B cell (primary cell): ENCODE measurements around the gene GRXCR2. TPM values are rescaled to one million over a fixed set of nuclear protein-coding genes. Genes with fewer than 3 reads are reported as not detected.

Experiments used
- ATAC-seq: fragments of 200-7000 bp; cut with Tn5 transposase; one replicate; pipeline ENCODE4 v1.10.0; 2021; ENCODE audit warnings: low read depth, mild to moderate bottlenecking, moderate number of reproducible peaks, moderate library complexity
- CTCF ChIA-PET: fragments of 350-600 bp; sonication (Branson Sonifier 250); formaldehyde crosslinking; loops from one replicate; lab custom pipeline; 2021; ENCODE audit warnings: antibody characterized with exemption, inconsistent platforms; lab: Charles Lee
- POLR2A ChIA-PET: fragments of 350-600 bp; sonication (Branson Sonifier 250); formaldehyde crosslinking; loops from one replicate; lab custom pipeline; 2021; ENCODE audit warnings: antibody characterized with exemption; lab: Charles Lee
- DNase-seq: peaks from one replicate; pipeline ENCODE4 v3.0.0; 2013
- H2AFZ ChIP-seq: 2 replicates; pipeline ENCODE4 v1.6.1; 2012; ENCODE audit warnings: mild to moderate bottlenecking, low read depth, low read length; ENCODE audit not compliant: insufficient read depth, poor library complexity, severe bottlenecking
- H3K27ac ChIP-seq, 2 donors: 1 replicate in 1 of 2; 2 replicates in 1 of 2; pipeline ENCODE4 v1.5.1; 2012 to 2013; ENCODE audit warnings: low read length in 2 of 2, mild to moderate bottlenecking in 2 of 2, moderate library complexity in 1 of 2
- H3K27me3 ChIP-seq, 4 experiments: fragments of 200-600 bp in 1 of 4; sonication (generic) in 1 of 4; replicated peaks in 1 of 4; 1 replicate in 2 of 4; 2 replicates in 2 of 4; pipeline versions ENCODE4 v1.6.1 to v1.7.0; 2013 to 2016; ENCODE audit warnings: low read length in 3 of 4, mild to moderate bottlenecking in 2 of 4, mixed read lengths in 1 of 4, moderate library complexity in 1 of 4; ENCODE audit not compliant: insufficient read depth in 4 of 4, control insufficient read depth in 3 of 4; ENCODE audit errors: control extremely low read depth in 1 of 4
- H3K36me3 ChIP-seq, 2 experiments: replicated peaks in 1 of 2; 1 replicate in 1 of 2; 2 replicates in 1 of 2; pipeline versions ENCODE4 v1.6.1 to v1.7.1; 2013; ENCODE audit warnings: low read length in 1 of 2; ENCODE audit not compliant: insufficient read depth in 2 of 2, control insufficient read depth in 1 of 2; ENCODE audit errors: control extremely low read depth in 1 of 2, extremely low read depth in 1 of 2
- H3K4me1 ChIP-seq, 2 donors: fragments of 200-600 bp in 1 of 2; sonication (generic) in 1 of 2; 1 replicate in 1 of 2; 2 replicates in 1 of 2; pipeline versions ENCODE4 v1.5.1 to v1.6.1; 2013 to 2017; ENCODE audit warnings: low read length in 2 of 2; ENCODE audit not compliant: control insufficient read depth in 2 of 2, insufficient read depth in 2 of 2
- H3K4me2 ChIP-seq: replicated peaks from 2 replicates; pipeline ENCODE3; 2012; ENCODE audit warnings: mild to moderate bottlenecking, low read depth, low read length; ENCODE audit not compliant: poor library complexity, severe bottlenecking
- H3K4me3 ChIP-seq, 5 experiments: fragments of 200-600 bp in 1 of 5; sonication (generic) in 1 of 5; 1 replicate in 3 of 5; 2 replicates in 2 of 5; pipeline versions ENCODE4 v1.5.1 to v1.7.0; 2011 to 2016; ENCODE audit warnings: low read length in 4 of 5, mild to moderate bottlenecking in 4 of 5, low read depth in 2 of 5, control low read depth in 1 of 5, moderate library complexity in 1 of 5; ENCODE audit not compliant: insufficient read depth in 1 of 5; ENCODE audit errors: control extremely low read depth in 1 of 5, extremely low read depth in 1 of 5
- H3K79me2 ChIP-seq: fragments of 200-600 bp; sonication (generic); one replicate; pipeline ENCODE4 v1.6.0; 2016; ENCODE audit warnings: low read length; ENCODE audit not compliant: control insufficient read depth, insufficient read depth
- H3K9ac ChIP-seq: fragments of 200-600 bp; sonication (generic); 2 replicates; pipeline ENCODE4 v1.6.1; 2017; ENCODE audit warnings: mild to moderate bottlenecking, low read length, moderate library complexity
- H3K9me3 ChIP-seq, 3 donors: one replicate each; pipeline versions ENCODE4 v1.6.1 to v1.7.1; 2013; ENCODE audit warnings: low read length in 2 of 3; ENCODE audit not compliant: control insufficient read depth in 2 of 3, insufficient read depth in 1 of 3; ENCODE audit errors: control extremely low read depth in 1 of 3
- H4K20me1 ChIP-seq: 2 replicates; pipeline ENCODE4 v1.6.0; 2012; ENCODE audit warnings: mild to moderate bottlenecking, low read length; ENCODE audit not compliant: insufficient read depth, control insufficient read depth, poor library complexity, severe bottlenecking
- H3K27ac Mint-ChIP-seq: one replicate; pipeline ENCODE4 v1.8.0; 2021; ENCODE audit warnings: mixed read lengths
- H3K27me3 Mint-ChIP-seq: one replicate; pipeline ENCODE4 v1.8.0; 2021; ENCODE audit warnings: mixed read lengths
- H3K4me1 Mint-ChIP-seq: one replicate; pipeline ENCODE4 v1.8.0; 2021; ENCODE audit warnings: mixed read lengths
- H3K4me3 Mint-ChIP-seq: one replicate; pipeline ENCODE4 v1.8.0; 2021; ENCODE audit warnings: mixed read lengths
- H3K9me3 Mint-ChIP-seq: one replicate; pipeline ENCODE4 v1.8.0; 2022; ENCODE audit warnings: mixed read lengths; ENCODE audit not compliant: insufficient read depth
- CTCF ChIP-seq: fragments of 200-600 bp; IDR thresholded peaks from one replicate; pipeline ENCODE4 v1.8.0; 2022; ENCODE audit warnings: antibody characterized with exemption, mild to moderate bottlenecking
- EZH2 ChIP-seq: IDR thresholded peaks from 2 replicates; pipeline ENCODE4 v1.6.1; 2012; ENCODE audit warnings: borderline replicate concordance, low read depth, mild to moderate bottlenecking, moderate library complexity, low read length; ENCODE audit not compliant: insufficient read depth, poor library complexity, severe bottlenecking
- WGBS: methylation state at CpG from one replicate; pipeline ENCODE4 v1.1.5; 2013; ENCODE audit warnings: missing lambda C conversion rate; ENCODE audit not compliant: insufficient coverage; 5-methylcytosine and 5-hydroxymethylcytosine counted together
- intact Hi-C: fragments of 100-400 bp; cut with micrococcal nuclease; formaldehyde crosslinking; loops from one replicate; pipeline ENCODE4 v1.10.0; 2022
- polyA minus RNA-seq: library from RNA; depleted of rRNA, polyadenylated mRNA; stranded (reverse); fragments of >200 nt; gene quantifications from 2 replicates; pipeline ENCODE4 v1.2.3, GENCODE V29; 2012
- polyA plus RNA-seq: library from polyadenylated mRNA; depleted of rRNA; stranded (reverse); fragments of >200 nt; gene quantifications from 2 replicates; pipeline ENCODE4 v1.2.3, GENCODE V29; 2012
- total RNA-seq, 2 donors: library from RNA; stranded (reverse); fragments of 120-200 nt in 1 of 2; gene quantifications; 1 replicate in 1 of 2; 2 replicates in 1 of 2; pipeline versions ENCODE4 v1.2.3 to v1.2.4, GENCODE V29; 2013 to 2022

The GRXCR2 gene
- total RNA-seq = not detected in 2 replicates
- not detected for total RNA-seq (2013)
- not detected in 2 replicates for polyA plus RNA-seq
- not detected in 2 replicates for polyA minus RNA-seq

GRCh38 chr5:145872914-145873313 lies at the start of gene GRXCR2:
Gene GRXCR2, minus strand, starts transcription at chr5:145873014. Its CDS starts 46 bp downstream, at chr5:145872968.
- Histone ChIP-seq H3K27ac (no peak within 1 kb of the TSS), H3K9ac (no peak within 1 kb of the TSS), H2AFZ (no peak within 1 kb of the TSS), H3K4me1 (no peaks in the 10 kb centered on the region), H3K4me3 (no peak within 1 kb of the TSS), H3K27me3 (peaks cover 0 to 3% (median 0%) of the 10 kb centered on the region in 4 experiments), H3K36me3 (no peaks in the 10 kb centered on the region), H3K9me3 (no peaks in the 10 kb centered on the region), H4K20me1 (no peaks in the 10 kb centered on the region), H3K4me2 (no peak within 1 kb of the TSS), H3K79me2 (no peaks in the 10 kb centered on the region)
- Mint-ChIP-seq H3K4me3 (no peak within 1 kb of the TSS), H3K9me3 (no peaks in the 10 kb centered on the region), H3K4me1 (no peaks in the 10 kb centered on the region), H3K27me3 (peaks cover 18% of the 10 kb centered on the region), H3K27ac (no peak within 1 kb of the TSS)
- no peak for TF ChIP-seq EZH2
- TF ChIP-seq CTCF = no peak
- intact Hi-C loops = no loop called here
- ATAC-seq (no peak), DNase-seq (no peak)
- POLR2A ChIA-PET = no interaction called here
- CTCF ChIA-PET = no interaction called here
- WGBS = no CpG with 5 or more reads among the region's 3 CpGs

- no peaks in the 10 kb centered on the region for H3K4me1 Mint-ChIP-seq
- DNase-seq = no peak
- 83% methylated on average over 1 of the region's 2 CpGs for WGBS
- H3K4me1 ChIP-seq = no peaks in the 10 kb centered on the region
- H3K27ac Mint-ChIP-seq = no peak overlapping the region
- ChIA-PET CTCF (no interaction called here), POLR2A (no interaction called here)
- no peak overlapping the region for H3K9ac ChIP-seq
- H2AFZ ChIP-seq = no peak overlapping the region
- no peaks in the 10 kb centered on the region for H3K27me3 ChIP-seq
- no peak for ATAC-seq
- no peak overlapping the region for H3K4me2 ChIP-seq
- no peaks in the 10 kb centered on the region for H3K9me3 ChIP-seq
- no peaks in the 10 kb centered on the region for H3K9me3 Mint-ChIP-seq
- no peak overlapping the region for H3K4me3 ChIP-seq
- peaks cover 4% of the 10 kb centered on the region for H3K27me3 Mint-ChIP-seq
- H3K27ac ChIP-seq = no peak overlapping the region
- intact Hi-C loops = no loop called here
- no peak for TF ChIP-seq CTCF
- no peak for TF ChIP-seq EZH2
- H3K36me3 ChIP-seq = no peaks in the 10 kb centered on the region
- H3K4me3 Mint-ChIP-seq = no peak overlapping the region
- H4K20me1 ChIP-seq = no peaks in the 10 kb centered on the region
- H3K79me2 ChIP-seq = no peaks in the 10 kb centered on the region
Measured at GRCh38 chr5:145922059-145922458, 49.2 kb upstream of the GRXCR2 start.
